Natural killer cell treated with Interleukin-12 subunit alpha and Interleukin-12 subunit beta and Interleukin-15 and Interleukin-18, amount 100 ng/mL, for 72 hours (primary cell): Measurements from ENCODE around the gene BCAS3. TPM values are rescaled to one million over a fixed set of nuclear protein-coding genes. Genes with fewer than 3 reads are reported as not detected.
A peak's percentile ranks its signal among the peaks of the same experiment; 100 is the strongest.

Source experiments
- ATAC-seq, 2 donors: fragments of 150-1000 bp; cut with Tn5 transposase in 1 of 2; sonication (Bioruptor Pico), chemical (Tn5 transposase) in 1 of 2; 2 replicates each; pipeline ENCODE4 v1.10.0; 2021
- DNase-seq: peaks from one replicate; pipeline ENCODE4 v3.0.0; 2022; ENCODE audit warnings: low spot score
- H3K27ac Mint-ChIP-seq, 2 donors: 1 replicate in 1 of 2; 2 replicates in 1 of 2; pipeline ENCODE4 v1.8.0; 2022; ENCODE audit warnings: mixed read lengths in 2 of 2, mild to moderate bottlenecking in 1 of 2, moderate library complexity in 1 of 2
- H3K27me3 Mint-ChIP-seq, 2 donors: 1 replicate in 1 of 2; 2 replicates in 1 of 2; pipeline ENCODE4 v1.8.0; 2022; ENCODE audit warnings: mixed read lengths in 2 of 2
- H3K36me3 Mint-ChIP-seq: one replicate; pipeline ENCODE4 v1.8.0; 2022; ENCODE audit warnings: mixed read lengths
- H3K4me1 Mint-ChIP-seq, 2 donors: 1 replicate in 1 of 2; 2 replicates in 1 of 2; pipeline ENCODE4 v1.8.0; 2022; ENCODE audit warnings: low read depth in 2 of 2, mixed read lengths in 2 of 2, mild to moderate bottlenecking in 1 of 2
- H3K4me3 Mint-ChIP-seq: one replicate; pipeline ENCODE4 v1.8.0; 2022; ENCODE audit warnings: mixed read lengths
- H3K9me3 Mint-ChIP-seq: 2 replicates; pipeline ENCODE4 v1.8.0; 2022; ENCODE audit warnings: mixed read lengths
- total RNA-seq, 2 donors: library from RNA; stranded (reverse); gene quantifications; one replicate each; pipeline ENCODE4 v1.2.3, GENCODE V29; 2022

Gene BCAS3
- total RNA-seq, 2 donors from 2014 or later = 19.5 to 26.4 TPM

DNA sequence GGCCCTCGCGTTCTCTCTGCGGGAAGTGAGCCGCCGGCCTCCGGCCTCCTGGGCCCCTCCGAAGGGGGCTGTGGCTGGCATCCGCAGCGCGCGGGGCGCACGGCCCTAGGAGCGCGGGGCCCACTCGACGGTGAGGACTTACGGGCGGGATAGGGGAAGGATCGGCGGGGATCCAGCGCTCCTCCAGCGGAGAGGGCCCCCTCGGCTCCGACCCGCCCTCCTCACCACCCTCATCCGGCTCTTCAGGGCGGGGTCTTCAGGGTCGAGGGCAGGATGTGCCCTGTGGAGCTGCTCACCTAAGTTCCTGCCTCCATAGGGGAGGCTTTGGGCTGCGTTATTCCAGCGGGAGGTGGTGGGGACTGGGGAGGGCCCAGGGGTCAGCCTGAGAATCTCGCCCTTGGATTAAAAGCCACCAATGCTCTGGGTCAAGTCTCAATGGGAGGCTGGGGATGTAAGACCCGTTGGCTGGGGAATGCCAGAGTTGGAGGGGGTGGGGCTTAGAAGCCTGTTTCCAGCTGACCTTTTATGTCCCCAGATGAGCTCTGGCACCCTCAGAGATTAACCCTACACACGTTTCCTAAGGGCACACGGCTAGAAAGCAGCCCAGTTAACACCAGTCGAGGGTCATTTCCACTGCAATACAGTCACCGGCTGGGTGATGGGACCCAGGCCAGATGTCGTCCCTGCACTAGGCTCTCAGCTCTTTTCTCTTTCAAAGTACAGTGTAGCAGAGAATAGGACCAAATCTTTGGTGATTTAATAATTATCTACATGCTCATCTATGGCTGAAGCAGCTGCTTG, 735.4 kb downstream of the BCAS3 start:
- peak overlapping the region; percentile 50 for H3K4me3 Mint-ChIP-seq
- no peak for DNase-seq
- H3K27me3 Mint-ChIP-seq = peaks cover 13 to 15% of the 10 kb centered on the region in 2 donors
- H3K27ac Mint-ChIP-seq = no peak overlapping the region
- H3K36me3 Mint-ChIP-seq = no peaks in the 10 kb centered on the region
- no peak for ATAC-seq
- H3K4me1 Mint-ChIP-seq = peaks cover 11 to 12% of the 10 kb centered on the region in 2 donors
- no peaks in the 10 kb centered on the region for H3K9me3 Mint-ChIP-seq

- Mint-ChIP-seq H3K36me3 (no peaks in the 10 kb centered on the region), H3K9me3 (no peaks in the 10 kb centered on the region), H3K4me3 (peak overlapping the region; percentile 5), H3K4me1 (peaks cover 8 to 9% of the 10 kb centered on the region in 2 donors), H3K27me3 (peaks cover 9 to 13% of the 10 kb centered on the region in 2 donors), H3K27ac (no peak overlapping the region)
- DNase-seq (no peak), ATAC-seq (no peak)
These were observed 736.0 kb downstream of the BCAS3 start for GRCh38 chr17:61413661-61414126.

GRCh38 chr17:61414141-61414935, 736.7 kb downstream of the BCAS3 start:
- no peaks in the 10 kb centered on the region for H3K36me3 Mint-ChIP-seq
- peaks cover 11 to 19% of the 10 kb centered on the region in 2 donors for H3K27me3 Mint-ChIP-seq
- DNase-seq (no peak), ATAC-seq (no peak)
- no peaks in the 10 kb centered on the region for H3K9me3 Mint-ChIP-seq
- H3K4me1 Mint-ChIP-seq = peaks cover 6 to 8% of the 10 kb centered on the region in 2 donors
- H3K27ac Mint-ChIP-seq = no peak overlapping the region
- no peak overlapping the region for H3K4me3 Mint-ChIP-seq

- Mint-ChIP-seq H3K4me1 (peaks cover 6 to 8% of the 10 kb centered on the region in 2 donors), H3K27me3 (peaks cover 11 to 22% of the 10 kb centered on the region in 2 donors), H3K27ac (no peak overlapping the region), H3K4me3 (no peak overlapping the region), H3K9me3 (no peaks in the 10 kb centered on the region), H3K36me3 (no peaks in the 10 kb centered on the region)
- ATAC-seq (no peak), DNase-seq (no peak)
These were observed 737.2 kb downstream of the BCAS3 start for GRCh38 chr17:61414936-61415251.

DNA sequence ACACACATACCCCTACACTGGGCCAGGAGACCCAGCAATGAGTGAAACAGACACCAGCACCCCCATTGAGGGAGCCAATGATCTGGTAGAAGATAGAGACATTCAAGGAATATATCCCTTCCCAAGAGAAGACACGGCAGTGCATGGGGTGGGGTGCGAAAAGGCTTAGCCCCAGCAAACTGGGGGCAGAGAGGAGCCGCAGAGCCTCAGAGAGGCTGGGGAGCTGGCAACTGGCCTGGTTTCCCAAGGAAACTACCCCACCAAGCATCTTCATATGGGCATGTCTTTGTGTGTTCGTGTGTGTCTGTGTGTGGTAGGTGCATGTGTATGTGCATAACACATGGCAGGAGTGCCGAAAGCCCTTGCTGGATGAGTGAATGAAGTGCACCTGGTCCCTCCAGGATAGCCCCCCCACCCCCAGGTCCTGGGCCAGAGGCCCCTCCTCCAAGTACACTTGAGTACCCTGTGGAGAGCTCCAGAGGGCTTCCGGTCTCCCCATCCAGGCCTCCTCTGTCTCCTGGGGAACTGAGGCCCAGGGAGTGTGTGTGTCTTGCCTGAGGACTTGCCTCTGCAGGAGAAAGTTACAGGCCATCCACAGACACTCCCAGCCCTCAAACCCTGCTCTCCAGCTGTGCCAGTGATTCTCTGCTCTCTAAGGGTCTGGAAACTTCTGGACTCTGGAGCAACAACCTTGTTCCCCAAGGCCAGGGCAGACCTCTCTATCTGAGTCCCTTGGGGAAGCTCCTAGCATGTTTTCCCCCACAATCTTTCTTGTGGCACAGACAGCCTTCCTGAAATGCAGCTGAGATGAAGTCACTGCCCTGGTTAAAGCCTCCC, 737.9 kb downstream of the BCAS3 start:
- peaks cover 1 to 4% of the 10 kb centered on the region in 2 donors for H3K4me1 Mint-ChIP-seq
- DNase-seq = no peak
- H3K9me3 Mint-ChIP-seq = no peaks in the 10 kb centered on the region
- H3K4me3 Mint-ChIP-seq = no peak overlapping the region
- no peak for ATAC-seq
- H3K27ac Mint-ChIP-seq = no peak overlapping the region
- H3K36me3 Mint-ChIP-seq = no peaks in the 10 kb centered on the region
- peaks cover 15 to 23% of the 10 kb centered on the region in 2 donors for H3K27me3 Mint-ChIP-seq

GRCh38 chr17:61416211-61416539, 738.5 kb downstream of the BCAS3 start:
- Mint-ChIP-seq H3K4me3 (no peak overlapping the region), H3K36me3 (no peaks in the 10 kb centered on the region), H3K9me3 (no peaks in the 10 kb centered on the region), H3K4me1 (peaks cover 0 to 2% of the 10 kb centered on the region in 2 donors), H3K27me3 (peaks cover 21 to 27% of the 10 kb centered on the region in 2 donors), H3K27ac (no peak overlapping the region)
- DNase-seq (no peak), ATAC-seq (no peak)

DNA sequence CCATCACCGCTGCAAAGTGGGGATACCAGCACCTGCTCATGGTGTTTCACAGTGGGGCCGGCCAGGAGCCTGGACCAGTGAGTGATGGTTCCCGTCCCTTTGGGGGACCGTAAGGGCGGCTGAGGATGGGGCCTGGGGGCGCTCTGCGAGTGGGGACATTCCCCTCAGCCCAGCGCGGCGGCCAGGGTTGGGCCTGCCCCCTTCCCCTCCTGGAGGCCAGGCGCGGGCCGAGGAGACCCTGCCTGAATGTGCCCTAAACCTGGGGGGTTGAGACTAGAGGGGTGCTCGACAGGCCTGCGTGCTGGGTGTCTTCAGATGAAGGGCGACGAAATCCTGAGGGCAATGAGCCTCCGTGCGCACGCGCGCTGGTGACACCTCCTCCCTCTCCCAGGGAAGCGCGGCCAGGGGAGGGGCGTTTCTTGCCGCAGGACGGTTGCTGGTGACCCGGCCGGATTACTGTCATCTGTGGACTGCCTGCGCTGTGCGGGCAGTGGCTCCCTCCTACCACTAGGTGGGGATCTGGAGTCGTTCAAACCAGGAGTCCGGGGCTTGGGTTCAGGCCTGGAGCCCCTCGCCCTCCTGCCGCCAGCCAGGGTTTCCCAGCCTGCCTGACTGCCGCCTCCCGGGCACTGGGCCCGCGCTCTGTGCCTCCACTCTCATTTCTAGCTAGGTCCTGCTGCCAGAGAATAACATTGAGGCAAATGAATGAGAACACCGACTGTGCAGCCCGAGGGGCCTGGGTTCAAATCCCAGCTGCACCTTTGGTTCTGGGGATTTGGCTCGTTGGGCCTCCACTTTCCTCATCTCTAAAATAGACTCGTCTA, 739.1 kb downstream of the BCAS3 start:
- no peaks in the 10 kb centered on the region for H3K9me3 Mint-ChIP-seq
- DNase-seq = peak; percentile 81
- no peak overlapping the region for H3K27ac Mint-ChIP-seq

DNA sequence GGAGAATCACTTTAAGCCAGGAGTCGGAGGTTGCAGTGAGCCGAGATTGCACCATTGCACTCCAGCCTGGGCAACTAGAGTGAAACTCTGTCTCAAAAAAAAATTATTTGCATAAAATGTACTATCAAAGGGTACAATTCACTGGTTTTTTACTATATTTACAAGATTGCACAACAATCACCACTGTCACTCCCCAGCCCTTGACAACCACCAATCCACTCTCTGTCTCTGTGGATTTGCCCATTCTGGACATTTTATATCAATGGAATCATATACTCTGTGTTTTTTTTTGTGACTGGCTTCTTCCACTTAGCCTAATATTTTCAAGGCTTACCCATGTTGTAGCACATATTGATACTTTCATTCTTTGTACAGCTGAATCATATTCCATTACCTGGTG, 740.8 kb downstream of the BCAS3 start:
- no peak overlapping the region for H3K4me3 Mint-ChIP-seq
- H3K4me1 Mint-ChIP-seq = peaks cover 0 to 2% of the 10 kb centered on the region in 2 donors
- DNase-seq = no peak
- H3K27me3 Mint-ChIP-seq = peaks cover 25 to 48% of the 10 kb centered on the region in 2 donors
- H3K9me3 Mint-ChIP-seq = no peaks in the 10 kb centered on the region
- no peak for ATAC-seq
- H3K36me3 Mint-ChIP-seq = no peaks in the 10 kb centered on the region
- H3K27ac Mint-ChIP-seq = no peak overlapping the region

More for the DNA sequence above, 739.1 kb downstream of the BCAS3 start:
- Mint-ChIP-seq H3K27me3 (peaks cover 21 to 33% of the 10 kb centered on the region in 2 donors), H3K4me1 (peaks cover 0 to 2% of the 10 kb centered on the region in 2 donors), H3K36me3 (no peaks in the 10 kb centered on the region), H3K4me3 (no peak overlapping the region)
- ATAC-seq = peak; percentile 74 to 83

DNA sequence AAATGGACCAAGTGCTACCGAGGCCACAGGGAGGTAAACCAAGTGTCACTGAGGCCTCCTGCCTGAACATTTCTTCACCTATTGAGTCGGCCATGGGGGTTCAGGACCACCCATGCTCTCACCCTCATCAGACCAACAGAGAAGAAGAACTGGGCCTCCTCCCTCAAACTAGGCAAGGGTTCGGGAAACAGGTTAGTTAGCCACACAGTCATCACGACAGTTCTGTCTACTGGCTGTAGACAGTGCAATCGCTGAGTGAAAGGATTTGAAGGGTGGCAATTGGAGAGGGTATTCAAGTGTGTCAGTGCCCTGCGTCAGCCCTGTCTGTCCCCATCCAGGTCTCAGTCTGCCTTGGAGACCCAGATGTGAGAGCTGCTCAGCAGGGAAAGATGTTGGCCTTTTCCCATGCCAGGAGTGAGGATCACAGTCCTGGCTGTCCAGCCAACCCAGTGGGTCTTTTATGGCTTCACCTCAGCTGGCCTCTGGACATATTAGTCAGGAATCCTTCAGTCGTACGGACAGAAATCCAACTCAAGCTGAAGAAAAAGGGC, 741.9 kb downstream of the BCAS3 start:
- no peak overlapping the region for H3K4me3 Mint-ChIP-seq
- DNase-seq = no peak
- ATAC-seq = no peak
- no peaks in the 10 kb centered on the region for H3K36me3 Mint-ChIP-seq
- peaks cover 29 to 48% of the 10 kb centered on the region in 2 donors for H3K27me3 Mint-ChIP-seq
- H3K9me3 Mint-ChIP-seq = no peaks in the 10 kb centered on the region
- H3K27ac Mint-ChIP-seq = no peak overlapping the region
- peaks cover 0 to 2% of the 10 kb centered on the region in 2 donors for H3K4me1 Mint-ChIP-seq

GRCh38 chr17:61420052-61420451, 742.4 kb downstream of the BCAS3 start:
- no peaks in the 10 kb centered on the region for H3K36me3 Mint-ChIP-seq
- DNase-seq = no peak
- H3K27ac Mint-ChIP-seq = no peak overlapping the region
- ATAC-seq = no peak
- H3K9me3 Mint-ChIP-seq = no peaks in the 10 kb centered on the region
- no peak overlapping the region for H3K4me3 Mint-ChIP-seq
- peaks cover 29 to 48% of the 10 kb centered on the region in 2 donors for H3K27me3 Mint-ChIP-seq
- H3K4me1 Mint-ChIP-seq = peaks cover 0 to 2% of the 10 kb centered on the region in 2 donors

DNA sequence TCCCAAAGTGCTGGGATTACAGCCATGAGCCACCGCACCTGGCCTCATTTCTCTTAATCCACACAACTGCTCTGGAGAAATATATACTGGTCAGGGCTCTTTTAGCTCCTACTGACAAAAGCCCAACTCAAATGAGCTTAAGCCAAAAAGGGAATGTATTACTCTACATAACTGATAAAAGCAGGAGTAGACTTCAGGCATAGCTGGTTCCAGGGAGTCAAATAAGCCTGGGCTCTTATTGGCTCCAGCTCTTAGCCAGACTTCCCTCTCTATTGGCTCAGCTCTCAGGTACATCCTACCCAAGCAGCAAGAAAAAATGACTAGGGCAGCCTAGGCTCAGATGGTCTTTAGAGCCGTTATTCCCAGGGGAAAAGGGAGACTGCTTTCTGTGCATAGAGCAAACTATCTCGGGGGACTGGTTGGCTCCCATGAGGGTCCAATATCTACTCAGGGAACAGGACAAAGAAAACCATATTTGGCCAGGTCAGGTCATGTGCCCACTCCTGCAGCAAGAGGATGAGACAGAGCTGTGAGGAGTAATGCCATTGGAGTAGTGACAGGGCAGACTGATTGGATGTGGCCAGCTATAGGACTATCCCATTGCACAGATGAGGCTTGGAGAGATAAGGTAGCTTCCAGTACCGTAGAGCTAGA, 743.2 kb downstream of the BCAS3 start:
- no peak overlapping the region for H3K4me3 Mint-ChIP-seq
- no peaks in the 10 kb centered on the region for H3K36me3 Mint-ChIP-seq
- no peak overlapping the region for H3K27ac Mint-ChIP-seq
- no peaks in the 10 kb centered on the region for H3K9me3 Mint-ChIP-seq
- ATAC-seq = no peak
- H3K4me1 Mint-ChIP-seq = peaks cover 0 to 2% of the 10 kb centered on the region in 2 donors
- no peak for DNase-seq
- H3K27me3 Mint-ChIP-seq = peaks cover 33 to 48% of the 10 kb centered on the region in 2 donors

DNA sequence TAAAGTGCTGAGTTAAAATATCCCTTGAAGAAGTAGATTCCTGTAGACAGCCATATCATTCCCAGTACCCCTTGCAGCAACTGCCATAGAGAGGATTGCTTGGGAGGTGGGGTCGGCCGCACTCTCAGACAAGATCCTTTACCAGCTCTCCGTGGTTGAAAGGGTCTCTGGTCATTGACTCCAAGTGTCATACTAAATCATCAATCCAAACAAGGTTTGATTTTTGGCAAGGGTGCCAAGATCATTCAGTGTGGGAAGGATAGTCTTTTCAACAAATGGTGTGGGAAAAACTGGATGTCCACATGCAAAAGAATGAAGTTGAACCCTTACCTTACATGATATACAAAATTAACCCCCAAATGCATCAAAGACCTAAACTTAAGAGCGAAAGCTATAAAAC, 743.8 kb downstream of the BCAS3 start:
- DNase-seq (no peak), ATAC-seq (no peak)
- no peaks in the 10 kb centered on the region for H3K4me1 Mint-ChIP-seq
- H3K27me3 Mint-ChIP-seq = peaks cover 33 to 48% of the 10 kb centered on the region in 2 donors
- H3K36me3 Mint-ChIP-seq = no peaks in the 10 kb centered on the region
- no peak overlapping the region for H3K4me3 Mint-ChIP-seq
- no peak overlapping the region for H3K27ac Mint-ChIP-seq
- H3K9me3 Mint-ChIP-seq = no peaks in the 10 kb centered on the region
